Measurements from ENCODE around the gene PDE7B. TPM values are rescaled to one million over a fixed set of nuclear protein-coding genes. Genes with fewer than 3 reads are reported as not detected.

PDE7B gene
- polyA plus RNA-seq, 1 donor (not counting 4 experiments of a cell fraction or from before 2014, with no cell fraction given): 0.01 TPM

- Histone ChIP-seq H3K36me3 (ENCODE audit: control insufficient read depth in 2 of 2, extremely low read depth in 1 of 2, insufficient read depth in 2 of 2, low read length in 2 of 2) (no peaks in the 10 kb centered on the region), H3K9me1 (ENCODE audit: control insufficient read depth, extremely low read depth, insufficient read depth, low read length) (no peaks in the 10 kb centered on the region), H4K20me1 (ENCODE audit: control insufficient read depth, extremely low read depth, insufficient read depth, low read length) (no peaks in the 10 kb centered on the region), H3K27me3 (ENCODE audit: control insufficient read depth, extremely low read depth, insufficient read depth, low read length) (no peaks in the 10 kb centered on the region), H3K4me1 (ENCODE audit: control insufficient read depth, extremely low read depth, insufficient read depth, low read length) (peaks cover 12% of the 10 kb centered on the region), H3K9ac (ENCODE audit: control insufficient read depth, extremely low read depth, insufficient read depth, low read length) (no peak overlapping the region), H2AFZ (ENCODE audit: control insufficient read depth, low read length) (no peak overlapping the region), H3K4me2 (ENCODE audit: control insufficient read depth, extremely low read depth, insufficient read depth, low read depth, low read length) (no peak overlapping the region), H3K9me3 (ENCODE audit: control insufficient read depth, low read depth, low read length) (no peaks in the 10 kb centered on the region), H3K27ac (ENCODE audit: control insufficient read depth, insufficient read depth, low read length) (no peak overlapping the region), H3K4me3 (ENCODE audit: control insufficient read depth in 2 of 3, extremely low read depth in 1 of 3, insufficient read depth in 2 of 3, low read depth in 1 of 3, low read length in 3 of 3) (no peak overlapping the region), H3K79me2 (ENCODE audit: control insufficient read depth, insufficient read depth, low read length) (no peaks in the 10 kb centered on the region)
- dilution Hi-C loops (cut with MboI; ENCODE audit: extremely low pct_ligation_motif_present, low sequenced_read_pairs): no loop called here
- no peak for FAIRE-seq
- no peak for DNase-seq (ENCODE audit: low read depth, low spot score)
- no peak for TF ChIP-seq CTCF (optimal IDR thresholded peaks at IDR 0.05 in 1 of 3, IDR thresholded peaks at IDR 0.05 in 1 of 3, conservative IDR thresholded peaks at IDR 0.05 in 1 of 3; ENCODE audit: extremely low read depth in 1 of 3, insufficient read depth in 2 of 3, low read length in 3 of 3)
- TF ChIP-seq EZH2 (IDR thresholded peaks at IDR 0.05; ENCODE audit: low read length): no peak
Measured at GRCh38 chr6:135853986-135854385, 2.5 kb downstream of the PDE7B start.

DNA sequence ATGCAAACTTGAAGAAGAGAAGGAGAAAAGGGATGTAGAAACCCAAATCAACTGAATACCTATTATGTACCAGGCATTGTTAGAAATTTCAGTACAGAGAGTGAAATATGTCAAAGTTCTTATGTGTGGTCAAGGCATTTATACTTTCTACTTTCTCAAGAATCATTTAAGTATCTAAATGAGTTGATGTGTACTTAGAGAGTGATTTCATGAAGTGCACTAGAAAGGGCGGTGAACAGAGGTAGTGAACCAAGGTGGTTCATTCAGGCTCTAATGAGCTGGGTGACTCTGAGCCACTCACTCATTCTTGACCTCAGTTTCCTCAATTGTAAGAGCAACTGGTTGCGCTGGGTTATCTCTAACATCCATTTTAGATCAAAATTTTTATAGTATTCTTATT, 3.3 kb downstream of the PDE7B start:
- H2AFZ ChIP-seq (ENCODE audit: control insufficient read depth, low read length): no peak overlapping the region
- H3K9ac ChIP-seq (ENCODE audit: control insufficient read depth, extremely low read depth, insufficient read depth, low read length): no peak overlapping the region
- no peaks in the 10 kb centered on the region for H3K9me3 ChIP-seq (ENCODE audit: control insufficient read depth, low read depth, low read length)
- H3K27ac ChIP-seq (ENCODE audit: control insufficient read depth, insufficient read depth, low read length): no peak overlapping the region
- H3K79me2 ChIP-seq (ENCODE audit: control insufficient read depth, insufficient read depth, low read length): no peaks in the 10 kb centered on the region
- H3K36me3 ChIP-seq (ENCODE audit: control insufficient read depth in 2 of 2, extremely low read depth in 1 of 2, insufficient read depth in 2 of 2, low read length in 2 of 2): no peaks in the 10 kb centered on the region
- no peak overlapping the region for H3K4me3 ChIP-seq (ENCODE audit: control insufficient read depth in 2 of 3, extremely low read depth in 1 of 3, insufficient read depth in 2 of 3, low read depth in 1 of 3, low read length in 3 of 3)
- DNase-seq (ENCODE audit: low read depth, low spot score): no peak
- no peaks in the 10 kb centered on the region for H4K20me1 ChIP-seq (ENCODE audit: control insufficient read depth, extremely low read depth, insufficient read depth, low read length)
- dilution Hi-C loops (cut with MboI; ENCODE audit: extremely low pct_ligation_motif_present, low sequenced_read_pairs): no loop called here
- FAIRE-seq: no peak
- H3K27me3 ChIP-seq (ENCODE audit: control insufficient read depth, extremely low read depth, insufficient read depth, low read length): no peaks in the 10 kb centered on the region
- no peak overlapping the region for H3K4me2 ChIP-seq (ENCODE audit: control insufficient read depth, extremely low read depth, insufficient read depth, low read depth, low read length)
- H3K9me1 ChIP-seq (ENCODE audit: control insufficient read depth, extremely low read depth, insufficient read depth, low read length): no peaks in the 10 kb centered on the region
- TF ChIP-seq EZH2 (IDR thresholded peaks at IDR 0.05; ENCODE audit: low read length): no peak
- TF ChIP-seq CTCF (optimal IDR thresholded peaks at IDR 0.05 in 1 of 3, IDR thresholded peaks at IDR 0.05 in 1 of 3, conservative IDR thresholded peaks at IDR 0.05 in 1 of 3; ENCODE audit: extremely low read depth in 1 of 3, insufficient read depth in 2 of 3, low read length in 3 of 3): no peak
- H3K4me1 ChIP-seq (ENCODE audit: control insufficient read depth, extremely low read depth, insufficient read depth, low read length): peaks cover 12% of the 10 kb centered on the region
